Measurements from ENCODE around the gene ZMIZ1.

Gene ZMIZ1

DNA sequence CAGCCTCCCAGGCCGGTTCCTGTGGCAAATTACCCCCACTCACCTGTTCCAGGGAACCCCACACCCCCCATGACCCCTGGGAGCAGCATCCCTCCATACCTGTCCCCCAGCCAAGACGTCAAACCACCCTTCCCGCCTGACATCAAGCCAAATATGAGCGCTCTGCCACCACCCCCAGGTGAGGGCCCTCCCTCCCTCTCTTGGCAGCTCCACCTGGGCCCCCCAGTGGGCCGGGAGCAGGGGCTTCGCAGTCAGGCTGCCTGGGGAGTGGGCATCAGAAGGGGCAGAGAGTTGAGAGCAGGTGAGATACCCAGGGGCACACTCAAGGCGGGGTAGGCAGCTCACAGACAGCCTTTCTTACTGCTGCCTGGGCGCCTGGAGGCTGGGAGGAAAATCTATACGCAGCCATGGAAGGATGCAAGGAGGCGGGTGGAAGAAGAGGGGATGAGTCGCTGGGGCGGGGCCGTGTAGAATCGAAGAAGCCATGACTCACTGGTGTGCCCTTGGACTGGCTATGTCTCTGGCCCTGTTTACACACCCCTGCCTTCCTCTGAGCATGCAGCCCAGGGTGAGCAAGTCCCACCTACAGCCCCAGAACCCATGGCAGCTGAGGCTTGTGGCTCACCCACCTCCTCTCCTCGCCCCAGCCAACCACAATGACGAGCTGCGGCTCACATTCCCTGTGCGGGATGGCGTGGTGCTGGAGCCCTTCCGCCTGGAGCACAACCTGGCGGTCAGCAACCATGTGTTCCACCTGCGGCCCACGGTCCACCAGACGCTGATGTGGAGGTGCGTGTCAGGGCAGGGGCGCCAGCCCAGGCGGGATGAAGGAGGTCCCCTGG lies 229.9 kb downstream of the ZMIZ1 start:
- DNase-seq, result no peak

DNA sequence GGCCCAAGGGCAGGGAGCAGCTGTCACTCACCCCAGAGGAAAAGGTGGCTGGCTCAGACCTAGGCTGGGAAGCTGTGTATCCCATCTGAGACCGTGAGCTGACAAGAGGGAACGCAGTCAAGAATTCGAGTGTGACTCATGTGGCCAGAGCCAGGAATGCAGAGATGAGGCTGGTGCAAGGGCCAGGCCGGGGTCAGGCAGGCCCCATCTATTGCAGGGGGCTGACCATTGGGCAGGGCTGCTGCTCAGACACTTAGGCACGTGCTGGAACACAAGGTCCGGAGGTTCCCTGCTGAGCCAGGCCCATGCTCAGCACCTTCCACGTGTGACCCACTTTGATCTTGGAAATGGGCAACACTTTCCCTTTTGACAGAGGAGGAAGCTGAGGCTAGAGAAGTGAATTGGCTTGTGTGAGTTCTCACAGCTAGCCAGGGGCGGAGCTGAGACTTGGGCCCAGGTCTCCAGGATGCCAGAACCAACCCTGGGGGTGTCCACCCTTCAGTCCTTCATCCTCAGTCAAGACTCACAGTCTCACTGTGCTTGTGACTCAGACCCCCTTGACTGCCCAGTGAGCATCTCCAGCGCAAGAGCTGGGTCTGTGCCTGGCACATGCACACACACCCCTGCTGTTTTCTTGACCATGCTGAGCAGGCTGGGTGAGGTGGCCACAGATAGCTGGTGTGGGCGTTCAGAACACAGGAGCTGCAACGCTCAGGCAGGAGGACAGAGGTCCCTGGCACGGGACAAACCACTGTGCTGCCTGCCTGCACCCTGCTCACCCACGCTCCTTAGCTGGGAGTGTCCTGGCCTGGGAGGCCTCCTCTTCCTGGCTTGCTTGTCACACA lies 230.9 kb downstream of the ZMIZ1 start:
- no peak for DNase-seq

DNA sequence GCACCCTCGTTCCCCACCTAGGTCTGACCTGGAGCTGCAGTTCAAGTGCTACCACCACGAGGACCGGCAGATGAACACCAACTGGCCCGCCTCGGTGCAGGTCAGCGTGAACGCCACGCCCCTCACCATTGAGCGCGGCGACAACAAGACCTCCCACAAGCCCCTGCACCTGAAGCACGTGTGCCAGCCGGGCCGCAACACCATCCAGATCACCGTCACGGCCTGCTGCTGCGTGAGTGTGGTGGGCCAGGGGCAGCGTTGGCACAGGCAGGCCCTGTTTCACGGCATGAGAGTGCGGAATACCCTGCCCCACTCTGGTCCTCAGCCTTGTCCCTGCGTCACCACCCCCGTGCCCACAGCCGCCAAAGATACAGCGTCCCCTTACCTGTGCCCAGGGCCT lies 231.9 kb downstream of the ZMIZ1 start:
- no peak for DNase-seq

DNA sequence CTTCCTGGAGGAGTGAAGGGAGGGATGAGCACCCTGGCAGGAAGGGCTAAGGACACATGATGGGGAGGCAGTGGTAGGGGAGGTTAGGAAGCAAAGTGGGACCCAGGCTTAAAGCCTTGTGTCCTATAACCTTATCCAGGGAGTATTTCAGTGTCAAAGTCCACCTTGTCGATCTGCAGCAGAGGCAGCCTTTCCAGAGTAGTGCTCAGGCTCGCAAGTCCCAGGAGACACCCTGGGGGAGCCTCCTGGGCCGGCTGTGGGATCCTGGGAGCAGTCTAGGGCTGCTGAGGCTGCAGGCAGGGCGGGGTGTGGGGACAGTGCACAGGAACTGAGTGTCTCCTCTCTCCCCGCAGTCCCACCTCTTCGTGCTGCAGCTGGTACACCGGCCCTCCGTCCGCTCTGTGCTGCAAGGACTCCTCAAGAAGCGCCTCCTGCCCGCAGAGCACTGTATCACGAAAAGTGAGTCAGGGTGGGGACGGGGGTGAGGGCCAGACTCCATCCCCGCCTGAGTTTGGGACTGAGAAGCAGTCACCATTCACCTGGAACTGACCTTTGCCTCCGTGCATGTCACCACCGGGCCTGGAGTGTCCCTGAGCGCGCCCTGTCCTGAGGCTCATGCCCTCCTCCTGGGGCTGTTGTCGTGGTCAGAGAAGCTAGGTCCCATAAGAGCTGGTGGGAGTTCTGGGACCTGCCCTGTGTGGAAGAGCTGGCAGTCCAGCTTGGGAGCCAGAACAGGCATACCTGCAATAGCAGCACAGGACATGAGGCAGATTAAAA lies 233.2 kb downstream of the ZMIZ1 start:
- DNase-seq, result no peak

DNA sequence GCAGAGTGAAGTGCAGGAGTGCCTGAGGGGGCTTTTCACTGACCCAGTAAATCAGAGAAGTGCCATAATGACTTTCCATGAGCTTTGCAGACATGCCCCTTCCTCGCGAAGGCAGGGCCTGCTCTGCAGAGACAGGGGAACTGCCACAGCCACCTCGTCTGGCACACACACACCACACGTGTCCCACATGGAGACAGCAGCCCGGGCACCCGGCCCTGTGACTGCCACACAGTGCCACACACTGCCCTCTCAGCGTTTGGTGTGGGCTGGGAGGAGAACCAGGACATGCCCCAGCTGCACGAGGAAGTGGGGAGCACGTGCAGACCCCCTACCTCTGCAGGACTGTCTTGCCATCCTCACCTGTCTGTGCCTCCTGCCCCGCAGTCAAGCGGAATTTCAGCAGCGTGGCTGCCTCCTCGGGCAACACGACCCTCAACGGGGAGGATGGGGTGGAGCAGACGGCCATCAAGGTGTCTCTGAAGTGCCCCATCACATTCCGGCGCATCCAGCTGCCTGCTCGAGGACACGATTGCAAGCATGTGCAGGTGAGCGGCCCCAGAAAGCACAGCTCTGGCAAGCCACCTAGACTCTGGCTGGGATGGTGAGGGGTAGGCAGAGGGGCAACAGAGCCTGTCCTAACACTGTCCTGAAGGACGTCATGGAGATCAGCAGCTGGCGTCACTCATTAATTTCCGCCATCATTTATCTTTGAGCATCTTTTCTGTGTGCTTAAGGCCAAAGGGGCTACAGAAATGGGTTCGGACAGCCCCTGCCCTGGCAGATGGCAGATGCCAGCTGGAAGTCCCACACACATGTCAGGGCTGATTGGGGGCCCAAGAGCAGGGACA lies 235.1 kb downstream of the ZMIZ1 start:
- DNase-seq, result no peak

DNA sequence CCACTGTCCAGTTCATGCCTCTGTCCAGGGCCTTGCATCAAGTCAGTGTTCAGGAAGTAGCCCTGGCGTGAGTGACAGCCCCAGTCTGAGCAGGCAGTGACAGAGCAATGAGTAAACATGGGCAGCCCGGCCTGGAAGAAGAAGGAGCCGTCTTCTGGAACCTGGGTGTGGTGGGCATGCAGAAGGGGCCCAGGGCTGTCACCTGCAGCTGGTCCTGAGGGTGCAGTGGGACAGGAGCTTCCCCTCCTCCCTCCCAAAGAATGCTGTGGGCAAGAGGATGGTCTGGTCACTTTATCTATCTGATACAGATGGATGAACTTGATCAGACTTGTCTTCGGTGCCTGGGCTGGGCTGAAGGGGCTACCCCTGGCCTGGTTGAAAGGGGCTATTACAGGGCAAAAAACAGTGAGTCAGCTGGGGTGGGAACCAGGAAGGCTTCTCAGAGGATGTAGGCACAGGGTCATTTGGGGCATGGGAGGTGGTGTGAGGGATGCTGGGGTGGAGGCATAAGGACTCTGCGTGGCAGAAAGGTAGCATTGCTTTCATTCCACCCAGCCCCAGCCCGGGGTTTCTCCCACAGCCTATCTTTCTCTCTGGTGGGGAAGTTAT lies 235.8 kb downstream of the ZMIZ1 start:
- no peak for DNase-seq

DNA sequence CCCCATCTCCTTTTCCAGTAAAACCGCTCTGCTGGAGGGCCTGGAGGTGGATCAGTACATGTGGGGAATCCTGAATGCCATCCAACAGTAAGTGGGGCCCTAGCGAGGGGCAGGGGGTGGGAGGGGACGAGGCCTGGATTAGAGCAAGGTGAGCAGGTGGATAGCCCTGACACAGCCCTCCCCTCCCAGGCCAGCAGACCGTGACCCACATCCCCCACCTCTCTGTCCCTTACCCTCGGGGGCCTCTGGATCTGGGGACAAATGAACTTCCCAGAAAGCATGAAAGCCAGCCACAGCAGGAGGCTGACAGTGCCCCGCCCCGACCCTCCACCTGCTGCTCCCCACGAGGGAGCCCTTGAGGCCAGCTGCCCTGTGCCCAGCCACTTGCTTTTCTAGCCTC lies 236.7 kb downstream of the ZMIZ1 start:
- no peak for DNase-seq

DNA sequence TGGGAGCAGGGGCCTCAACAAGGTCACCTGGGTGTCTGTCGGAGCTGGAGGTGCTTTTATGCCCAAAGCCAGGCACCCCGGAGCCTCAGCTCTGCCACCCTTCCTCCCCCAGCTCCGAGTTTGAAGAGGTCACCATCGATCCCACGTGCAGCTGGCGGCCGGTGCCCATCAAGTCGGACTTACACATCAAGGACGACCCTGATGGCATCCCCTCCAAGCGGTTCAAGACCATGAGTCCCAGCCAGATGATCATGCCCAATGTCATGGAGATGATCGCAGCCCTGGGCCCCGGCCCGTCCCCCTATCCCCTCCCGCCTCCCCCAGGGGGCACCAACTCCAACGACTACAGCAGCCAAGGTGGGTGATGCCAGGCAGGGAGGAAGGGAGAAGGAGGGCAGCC lies 237.2 kb downstream of the ZMIZ1 start:
- no peak for DNase-seq

DNA sequence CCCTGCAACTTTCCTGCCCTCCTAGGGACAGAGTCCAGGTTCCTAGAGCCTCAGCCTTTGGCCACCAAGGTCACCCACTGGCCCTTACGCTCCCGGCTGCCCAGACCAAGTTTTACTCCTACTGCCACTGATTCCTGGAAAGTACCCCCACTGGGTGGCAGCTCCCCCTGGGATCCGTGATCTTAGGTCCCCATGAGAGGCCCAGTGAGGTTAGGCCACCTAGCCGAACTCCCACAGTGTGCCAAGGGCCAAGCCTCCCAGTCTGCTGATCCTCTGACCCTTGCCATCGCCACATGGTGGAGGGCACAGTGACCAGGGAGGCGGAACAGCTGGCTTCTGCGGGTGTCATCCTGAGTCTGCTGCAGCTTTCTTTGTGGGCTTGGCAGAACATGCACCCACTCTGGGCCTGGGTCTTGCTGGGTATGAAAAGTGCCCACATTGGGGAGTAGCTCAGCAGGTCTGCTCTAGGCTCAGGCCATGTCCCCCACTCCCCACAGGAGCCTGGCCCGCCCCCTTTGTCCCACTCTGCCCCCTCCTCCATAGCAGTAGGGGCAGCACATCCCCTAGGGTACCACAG lies 238.0 kb downstream of the ZMIZ1 start:
- DNase-seq, result no peak

DNA sequence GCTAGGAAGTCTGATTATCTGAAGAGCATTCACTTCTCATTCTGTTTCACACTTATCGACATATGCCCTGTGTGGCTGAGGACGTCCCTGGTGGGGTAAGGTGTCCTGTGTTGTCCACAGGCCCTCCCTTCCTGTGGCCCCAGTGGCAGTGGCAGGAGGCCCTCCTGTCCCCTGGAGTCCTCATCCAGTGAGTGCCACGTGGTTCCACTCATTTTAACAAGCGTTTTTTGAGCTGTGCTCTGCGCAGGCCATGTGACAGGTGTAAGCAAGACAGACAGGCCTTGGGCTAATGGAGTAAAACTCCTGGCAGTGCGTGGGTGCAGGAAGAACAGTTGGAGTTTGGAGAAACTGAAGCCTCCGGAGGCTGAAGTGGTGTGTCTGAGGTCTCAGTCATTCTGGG lies 239.2 kb downstream of the ZMIZ1 start:
- DNase-seq, result no peak

DNA sequence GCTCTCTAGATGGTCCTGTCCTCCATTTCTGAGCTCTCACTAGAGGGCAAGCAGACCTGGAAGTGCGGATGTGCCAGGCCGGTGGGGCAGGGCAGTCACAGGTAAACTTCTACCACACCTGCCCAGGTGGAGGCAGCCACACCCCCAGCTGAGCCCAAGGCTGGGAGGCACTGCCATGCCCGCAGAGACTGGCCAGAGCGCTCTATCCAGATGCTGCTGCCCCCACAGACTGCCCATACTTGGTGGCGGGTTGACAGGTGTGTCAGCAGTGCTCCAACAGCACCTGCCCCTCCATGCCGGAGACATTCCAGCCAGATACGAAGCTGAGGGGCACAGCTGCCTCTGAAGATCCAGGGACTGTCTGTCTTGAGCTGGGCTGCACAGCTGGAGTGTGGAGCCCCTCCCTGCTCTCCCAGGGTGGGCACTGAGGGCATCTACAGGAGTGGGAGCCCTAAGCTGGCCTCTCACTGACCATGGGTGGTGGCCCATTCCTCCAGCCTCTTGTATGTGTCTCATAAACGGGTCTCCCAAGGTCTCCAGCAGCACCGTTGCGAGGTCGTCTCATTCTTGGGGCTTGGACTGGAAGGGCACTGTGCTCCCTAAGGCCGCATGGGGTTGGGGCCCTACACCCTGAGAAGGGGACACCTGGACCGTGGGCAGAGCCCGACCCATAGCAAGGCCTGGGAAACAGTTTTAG lies 240.4 kb downstream of the ZMIZ1 start:
- no peak for DNase-seq

DNA sequence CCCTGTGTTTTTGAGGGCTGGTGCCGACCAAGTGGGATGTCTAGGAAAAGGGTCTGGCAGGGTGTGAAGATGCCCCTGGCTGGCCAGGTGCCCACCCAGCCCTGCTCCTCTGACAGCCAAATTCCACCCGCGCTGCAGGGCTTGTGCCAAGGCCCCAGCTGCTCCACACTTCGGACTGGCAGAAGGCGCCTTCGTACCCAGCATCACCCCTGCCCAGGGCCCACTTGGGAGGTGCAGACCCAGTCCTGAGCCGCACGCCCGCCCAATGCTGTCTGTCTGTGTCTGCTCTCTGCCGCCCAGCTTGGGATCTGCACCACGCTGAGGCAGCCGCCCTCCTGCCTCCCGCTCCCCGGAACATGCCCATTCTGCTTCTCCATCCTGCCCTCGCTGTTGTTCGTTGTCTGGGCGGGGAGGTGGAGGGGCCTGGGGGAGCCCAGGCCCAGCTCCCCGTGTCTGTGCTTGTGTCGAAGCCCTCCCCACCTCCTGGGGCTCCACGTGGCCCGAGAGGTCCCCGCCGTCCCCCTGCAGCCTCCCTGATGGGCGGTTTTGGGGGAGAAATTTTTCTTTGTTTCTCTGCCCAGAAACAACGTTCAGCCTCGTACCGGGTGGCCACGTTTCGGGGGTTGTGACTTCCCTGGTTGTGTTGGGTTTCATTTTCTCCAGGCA lies 241.6 kb downstream of the ZMIZ1 start:
- DNase-seq, result no peak

DNA sequence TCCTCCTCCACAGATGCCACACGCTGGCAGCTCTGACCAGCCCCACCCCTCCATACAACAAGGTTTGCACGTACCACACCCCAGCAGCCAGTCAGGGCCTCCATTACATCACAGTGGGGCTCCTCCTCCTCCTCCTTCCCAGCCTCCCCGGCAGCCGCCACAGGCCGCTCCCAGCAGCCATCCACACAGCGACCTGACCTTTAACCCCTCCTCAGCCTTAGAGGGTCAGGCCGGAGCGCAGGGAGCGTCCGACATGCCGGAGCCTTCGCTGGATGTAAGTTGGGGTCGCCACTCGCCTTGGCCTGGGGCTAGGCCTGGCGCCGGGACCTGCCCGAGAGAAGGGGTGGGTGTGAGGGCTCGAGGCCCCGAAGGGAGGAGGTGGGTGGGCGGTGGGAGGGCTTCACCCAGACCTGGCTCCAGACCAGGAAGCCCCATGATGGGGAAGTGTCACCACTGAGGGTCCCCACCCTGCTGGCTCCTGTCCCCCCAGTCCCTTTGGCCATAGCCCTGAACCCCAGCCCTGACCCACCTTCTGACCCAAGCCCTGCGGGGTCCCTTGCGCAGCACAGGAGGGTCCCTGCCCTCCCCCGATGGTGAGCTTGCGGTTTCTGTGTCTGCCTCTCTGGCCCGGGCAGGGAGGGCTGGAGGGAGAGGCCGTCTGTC lies 242.3 kb downstream of the ZMIZ1 start:
- DNase-seq, result no peak

DNA sequence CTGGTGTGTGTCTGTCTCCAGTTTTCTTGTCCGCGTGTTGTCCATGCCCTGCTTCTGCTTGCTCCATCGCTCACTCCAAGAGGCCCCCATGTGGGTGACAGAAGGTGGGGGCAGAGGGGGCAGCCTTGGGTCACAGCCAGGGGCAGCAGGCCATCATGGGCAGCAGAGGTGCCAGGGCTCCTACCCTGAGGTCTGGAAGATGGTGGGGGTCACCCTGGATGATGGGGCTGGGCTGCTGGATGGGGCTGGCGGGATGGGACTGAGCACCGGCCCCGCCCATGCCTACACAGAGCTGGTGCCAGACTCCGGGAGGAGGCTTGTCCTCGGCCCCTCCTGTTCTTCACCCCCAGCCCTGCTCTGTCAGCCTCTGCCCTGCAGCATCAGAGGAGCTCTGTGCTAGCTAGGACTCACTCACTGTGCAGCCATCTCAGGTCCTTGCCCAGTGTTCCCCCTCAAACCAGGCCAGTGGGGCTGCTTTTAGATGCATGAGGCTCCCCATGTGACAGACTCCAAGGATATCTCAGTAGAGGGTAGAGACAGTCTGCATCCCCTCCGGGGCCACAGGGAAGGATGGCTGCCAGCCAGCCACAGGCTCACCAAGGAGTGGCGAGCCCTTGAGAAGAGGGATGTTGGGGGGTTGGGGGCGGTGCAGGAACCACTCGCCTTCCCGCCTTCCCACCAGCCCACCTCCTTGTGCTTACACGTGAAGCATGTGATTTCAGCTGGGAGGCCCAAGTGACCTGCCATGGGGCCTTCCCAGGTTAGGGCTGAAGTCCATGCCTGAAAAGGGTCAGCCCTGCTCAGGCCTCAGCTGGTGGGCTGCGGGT lies 243.0 kb downstream of the ZMIZ1 start:
- DNase-seq, result no peak

DNA sequence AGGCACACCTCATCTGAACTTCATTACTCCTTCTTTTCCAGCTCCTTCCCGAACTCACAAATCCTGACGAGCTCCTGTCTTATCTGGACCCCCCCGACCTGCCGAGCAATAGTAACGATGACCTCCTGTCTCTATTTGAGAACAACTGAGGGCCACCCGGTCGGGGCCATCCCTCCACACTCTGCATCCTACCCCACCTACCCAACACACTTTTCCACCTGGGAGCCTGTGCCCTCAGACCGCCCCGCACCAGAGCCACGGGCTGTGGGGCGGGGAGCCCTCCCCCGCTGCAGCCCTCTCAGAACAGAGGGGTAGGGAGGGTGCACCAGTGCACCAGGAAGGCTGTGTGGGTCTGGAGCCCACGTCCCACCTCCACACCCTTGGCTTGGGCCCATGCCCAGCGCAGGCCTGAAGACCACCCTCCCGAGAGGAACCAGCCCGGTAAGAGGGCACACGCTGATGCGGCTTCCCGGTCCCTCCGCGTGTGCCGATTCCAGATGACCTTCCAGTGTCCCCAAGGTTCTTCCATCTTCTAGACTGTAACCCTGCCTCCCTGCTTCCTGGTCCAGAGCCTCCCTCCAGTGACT lies 243.9 kb downstream of the ZMIZ1 start:
- DNase-seq, result no peak

DNA sequence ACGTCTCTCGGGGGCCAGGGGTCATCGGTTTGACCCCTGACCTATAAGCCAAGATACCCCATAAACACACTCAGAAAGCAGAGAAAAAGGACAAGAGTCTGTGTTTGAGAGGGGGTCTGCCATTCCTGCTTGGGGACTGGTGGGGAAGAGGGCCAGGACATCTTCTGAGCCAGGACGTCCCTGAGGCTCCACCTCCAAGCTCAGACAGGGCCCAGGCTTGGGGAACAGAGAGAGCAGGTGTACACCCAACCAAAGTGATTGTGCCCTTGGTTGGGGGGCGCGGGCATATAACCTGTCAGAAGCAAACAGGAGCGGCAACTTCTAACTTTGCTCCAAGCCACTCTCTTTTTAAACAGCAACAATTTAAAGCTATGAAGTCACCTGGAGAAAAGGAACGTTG lies 244.6 kb downstream of the ZMIZ1 start:
- no peak for DNase-seq

DNA sequence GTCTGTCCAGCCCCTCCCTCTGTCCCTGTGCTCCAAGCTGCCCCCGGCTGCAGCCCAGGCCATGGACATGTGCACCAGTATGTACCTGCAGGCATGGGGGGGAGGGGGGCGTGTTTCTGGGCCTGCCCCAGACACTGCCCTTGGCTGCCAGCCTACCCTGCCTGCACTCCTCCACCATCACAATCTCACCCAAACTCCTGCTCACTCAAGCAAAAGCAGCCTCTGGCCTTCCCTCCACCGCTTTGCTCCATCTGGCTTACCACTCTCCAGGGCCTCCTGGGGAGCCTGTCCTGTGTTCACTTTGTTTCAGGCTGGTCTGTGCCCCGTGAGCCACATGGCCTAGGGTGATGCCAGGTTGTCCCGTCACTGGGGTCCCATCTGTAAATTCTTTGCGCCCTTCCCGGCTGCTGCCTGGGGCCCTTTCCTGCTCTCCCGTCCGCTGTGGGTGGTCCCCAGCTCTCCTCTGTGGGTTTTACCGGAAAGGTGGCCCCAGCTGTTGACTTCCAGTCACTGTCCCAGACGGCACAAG lies 245.2 kb downstream of the ZMIZ1 start:
- DNase-seq, result no peak

Data from SHP77 (cell line).